H1 (cell line): ENCODE results near the gene DNAJB12. TPM values are rescaled to one million over a fixed set of nuclear protein-coding genes. Genes with fewer than 3 reads are reported as not detected.

Source experiments
- CTCF ChIA-PET: fragments of 300-600 bp; sonication (Branson Sonifier 250); formaldehyde crosslinking; loops from one replicate; lab custom pipeline; 2021; ENCODE audit not compliant: partially characterized antibody; lab: Charles Lee
- POLR2A ChIA-PET: fragments of 300-600 bp; sonication (Branson Sonifier 250); formaldehyde crosslinking; loops from one replicate; lab custom pipeline; 2021; ENCODE audit warnings: inconsistent platforms; ENCODE audit not compliant: partially characterized antibody; lab: Charles Lee
- DNase-seq, 2 experiments: peaks; one replicate each; pipeline versions ENCODE4 v3.0.0 to v3.0.0-alpha.2; 2010 to 2022; ENCODE audit warnings: low spot score in 2 of 2, low read depth in 1 of 2, mixed read lengths in 1 of 2
- FAIRE-seq: peaks from 2 replicates; lab custom pipeline; 2011; peaks lifted over from hg19 to GRCh38; lab: Jason Lieb, UNC
- H2AFZ ChIP-seq: 2 replicates; pipeline ENCODE4 v1.8.1; 2012; ENCODE audit warnings: low read length, inconsistent platforms
- H2AK5ac ChIP-seq: 2 replicates; pipeline ENCODE4 v1.6.1; 2013; ENCODE audit warnings: low read depth, low read length
- H2BK120ac ChIP-seq: replicated peaks from 2 replicates; pipeline ENCODE3; 2013; ENCODE audit warnings: low read depth, low read length, inconsistent platforms
- H2BK12ac ChIP-seq: 2 replicates; pipeline ENCODE4 v1.6.1; 2013; ENCODE audit warnings: low read depth, low read length
- H2BK15ac ChIP-seq: 2 replicates; pipeline ENCODE4 v1.6.1; 2013; ENCODE audit warnings: low read length
- H2BK20ac ChIP-seq: 2 replicates; pipeline ENCODE4 v1.6.1; 2013; ENCODE audit warnings: low read length
- H2BK5ac ChIP-seq: 2 replicates; pipeline ENCODE4 v1.6.1; 2013; ENCODE audit warnings: low read depth, low read length
- H3K14ac ChIP-seq: 2 replicates; pipeline ENCODE4 v1.6.1; 2013; ENCODE audit warnings: inconsistent platforms; ENCODE audit not compliant: insufficient read length
- H3K18ac ChIP-seq: 2 replicates; pipeline ENCODE4 v1.6.1; 2013; ENCODE audit warnings: low read length; ENCODE audit errors: extremely low read depth
- H3K23ac ChIP-seq: 2 replicates; pipeline ENCODE4 v1.6.1; 2013; ENCODE audit warnings: inconsistent platforms; ENCODE audit not compliant: insufficient read length
- H3K23me2 ChIP-seq: 2 replicates; pipeline ENCODE4 v1.6.1; 2013; ENCODE audit warnings: low read depth, low read length
- H3K27ac ChIP-seq: 2 replicates; pipeline ENCODE4 v1.6.1; 2011; ENCODE audit warnings: low read depth, low read length, inconsistent platforms
- H3K27me3 ChIP-seq, 4 experiments: replicated peaks in 1 of 4; 1 replicate in 1 of 4; 2 replicates in 3 of 4; pipeline versions ENCODE4 v1.6.1 to v1.8.1; 2011 to 2013; ENCODE audit warnings: low read length in 3 of 4, mild to moderate bottlenecking in 3 of 4, inconsistent platforms in 2 of 4, mixed read lengths in 2 of 4, moderate library complexity in 1 of 4; ENCODE audit not compliant: control insufficient read depth in 3 of 4, insufficient read depth in 3 of 4; ENCODE audit errors: extremely low read depth in 1 of 4
- H3K36me3 ChIP-seq, 4 experiments: 2 replicates each; pipeline versions ENCODE4 v1.6.1 to v1.8.1; 2011 to 2013; ENCODE audit warnings: mild to moderate bottlenecking in 4 of 4, low read length in 3 of 4, moderate library complexity in 2 of 4, control low read depth in 1 of 4, inconsistent platforms in 1 of 4; ENCODE audit not compliant: insufficient read depth in 4 of 4, control insufficient read depth in 2 of 4
- H3K4ac ChIP-seq: replicated peaks from 2 replicates; pipeline ENCODE3; 2013; ENCODE audit warnings: low read length, low read depth, mixed read lengths, inconsistent platforms; ENCODE audit not compliant: insufficient read length
- H3K4me1 ChIP-seq, 4 experiments: replicated peaks in 1 of 4; 1 replicate in 1 of 4; 2 replicates in 3 of 4; pipeline versions ENCODE4 v1.6.1 to v1.8.1; 2011 to 2013; ENCODE audit warnings: low read length in 3 of 4, inconsistent platforms in 2 of 4, mixed read lengths in 1 of 4; ENCODE audit not compliant: insufficient read depth in 4 of 4, control insufficient read depth in 3 of 4
- H3K4me2 ChIP-seq, 2 experiments: 2 replicates each; pipeline versions ENCODE4 v1.6.1 to v1.8.1; 2011 to 2013; ENCODE audit warnings: low read depth in 2 of 2, low read length in 2 of 2, control low read depth in 1 of 2, inconsistent platforms in 1 of 2, mild to moderate bottlenecking in 1 of 2; ENCODE audit not compliant: insufficient read depth in 1 of 2
- H3K4me3 ChIP-seq, 4 experiments: fragments of 200-600, 300-600 bp in 1 of 4; sonication (generic), shearing (Covaris generic), sonication (Bioruptor Twin) in 1 of 4; 2 replicates each; pipeline versions ENCODE4 v1.5.1 to v1.8.1; 2011 to 2016; ENCODE audit warnings: low read length in 4 of 4, low read depth in 3 of 4, control low read depth in 2 of 4, inconsistent platforms in 2 of 4, mild to moderate bottlenecking in 2 of 4, mixed read lengths in 1 of 4, moderate library complexity in 1 of 4; ENCODE audit not compliant: insufficient read depth in 2 of 4; ENCODE audit errors: extremely low read depth in 1 of 4
- H3K56ac ChIP-seq: replicated peaks from 2 replicates; pipeline ENCODE3; 2013; ENCODE audit warnings: low read depth, mild to moderate bottlenecking, mixed read lengths, low read length, inconsistent platforms; ENCODE audit not compliant: insufficient read length
- H3K79me1 ChIP-seq: 2 replicates; pipeline ENCODE4 v1.6.1; 2013; ENCODE audit warnings: low read depth, low read length, control low read depth
- H3K79me2 ChIP-seq, 2 experiments: 2 replicates each; pipeline versions ENCODE4 v1.6.1 to v1.8.1; 2012 to 2013; ENCODE audit warnings: low read length in 2 of 2, mild to moderate bottlenecking in 2 of 2, inconsistent platforms in 1 of 2; ENCODE audit not compliant: insufficient read depth in 2 of 2, control insufficient read depth in 1 of 2
- H3K9ac ChIP-seq, 4 experiments: replicated peaks in 1 of 4; 1 replicate in 1 of 4; 2 replicates in 3 of 4; pipeline versions ENCODE4 v1.6.1 to v1.8.1; 2011 to 2013; ENCODE audit warnings: low read depth in 3 of 4, low read length in 3 of 4, control low read depth in 2 of 4, mild to moderate bottlenecking in 2 of 4, moderate library complexity in 2 of 4, inconsistent platforms in 1 of 4; ENCODE audit errors: extremely low read depth in 1 of 4
- H3K9me3 ChIP-seq, 2 experiments: 2 replicates each; pipeline versions ENCODE4 v1.6.1 to v1.8.1; 2012 to 2013; ENCODE audit warnings: mild to moderate bottlenecking in 2 of 2, moderate library complexity in 2 of 2, control low read depth in 1 of 2, inconsistent platforms in 1 of 2, low read depth in 1 of 2, low read length in 1 of 2, mixed read lengths in 1 of 2; ENCODE audit not compliant: insufficient read depth in 2 of 2
- H4K20me1 ChIP-seq, 2 experiments: replicated peaks in 1 of 2; 2 replicates each; pipeline versions ENCODE3 to v1.8.1; 2011 to 2013; ENCODE audit warnings: inconsistent platforms in 2 of 2, low read length in 2 of 2, mild to moderate bottlenecking in 1 of 2; ENCODE audit not compliant: insufficient read depth in 2 of 2, control insufficient read depth in 1 of 2
- H4K5ac ChIP-seq: 2 replicates; pipeline ENCODE4 v1.6.1; 2013; ENCODE audit warnings: low read length, low read depth, mixed read lengths, inconsistent platforms; ENCODE audit not compliant: insufficient read length
- H4K8ac ChIP-seq: 2 replicates; pipeline ENCODE4 v1.8.0; 2013; ENCODE audit warnings: mild to moderate bottlenecking, moderate library complexity, low read length, inconsistent platforms; ENCODE audit not compliant: insufficient read depth; ENCODE audit errors: extremely low read depth
- H4K91ac ChIP-seq: replicated peaks from 2 replicates; pipeline ENCODE3; 2013; ENCODE audit warnings: low read length, mixed read lengths, inconsistent platforms; ENCODE audit not compliant: insufficient read length
- ASH2L ChIP-seq: fragments of 200-600, 300-600 bp; sonication (generic); IDR thresholded peaks from one replicate; pipeline ENCODE4 v1.7.1; 2017; ENCODE audit warnings: low read length
- BCL11A ChIP-seq, 2 experiments: IDR thresholded peaks; one replicate each; pipeline ENCODE4 v1.6.1; 2011; ENCODE audit warnings: low read depth in 2 of 2, low read length in 2 of 2, mild to moderate bottlenecking in 2 of 2
- EP300 ChIP-seq, 2 experiments: IDR thresholded peaks; 1 replicate in 1 of 2; 2 replicates in 1 of 2; pipeline ENCODE4 v1.6.1; 2011 to 2012; ENCODE audit warnings: low read depth in 2 of 2, low read length in 2 of 2, mild to moderate bottlenecking in 2 of 2, borderline replicate concordance in 1 of 2, inconsistent platforms in 1 of 2, moderate library complexity in 1 of 2
- NRF1 ChIP-seq: IDR thresholded peaks from 2 replicates; pipeline ENCODE4 v1.6.1; 2011; ENCODE audit warnings: mild to moderate bottlenecking, low read depth, low read length, improper control_type of control experiment
- RXRA ChIP-seq: IDR thresholded peaks from 2 replicates; pipeline ENCODE4 v1.6.1; 2011; ENCODE audit warnings: low read depth, mild to moderate bottlenecking, low read length, moderate library complexity; ENCODE audit not compliant: insufficient read depth
- SRF ChIP-seq: IDR thresholded peaks from 2 replicates; pipeline ENCODE4 v1.6.1; 2011; ENCODE audit warnings: mild to moderate bottlenecking, low read depth, low read length, moderate library complexity
- TBP ChIP-seq: IDR thresholded peaks from 2 replicates; pipeline ENCODE4 v1.6.1; 2011; ENCODE audit warnings: low read depth, low read length, improper control_type of control experiment
- WGBS, 2 experiments: shearing (Covaris generic) in 1 of 2; methylation state at CpG; one replicate each; pipeline versions ENCODE4 v1.1.6 to v1.1.7; 2013 to 2015; ENCODE audit warnings: low lambda C conversion rate in 2 of 2, mixed read lengths in 2 of 2, inconsistent platforms in 1 of 2, low coverage in 1 of 2, missing lambda C conversion rate in 1 of 2; ENCODE audit not compliant: insufficient replicate concordance in 2 of 2, insufficient coverage in 1 of 2, insufficient read length in 1 of 2; ENCODE audit errors: extremely low coverage in 1 of 2, missing lambda C conversion rate in 1 of 2; 5-methylcytosine and 5-hydroxymethylcytosine counted together
- long read RNA-seq, 2 experiments: library from RNA in 1 of 2; library from capped mRNA in 1 of 2; stranded (forward); transcript quantifications; one replicate each; pipeline ENCODE4 v2.0.0, GENCODE V29; 2021; ENCODE audit warnings: inconsistent platforms in 1 of 2
- polyA minus RNA-seq, 3 experiments: library from RNA; depleted of rRNA, polyadenylated mRNA; stranded (reverse); fragments of >200 nt; gene quantifications; 1 replicate in 2 of 3; 2 replicates in 1 of 3; pipeline ENCODE4 v1.2.3, GENCODE V29; 2011
- polyA plus RNA-seq, 7 experiments: library from polyadenylated mRNA; depleted of rRNA in 3 of 7; stranded (reverse) in 5 of 7; unstranded in 2 of 7; fragments of >200 nt in 5 of 7; fragments of 200-250 nt in 2 of 7; gene quantifications; 1 replicate in 5 of 7; 2 replicates in 1 of 7; 4 replicates in 1 of 7; pipeline versions ENCODE4 v1.2.1 to v1.2.3, GENCODE V29; 2011 to 2013; ENCODE audit warnings: missing spikeins in 2 of 7, mixed read lengths in 2 of 7
- total RNA-seq: library from RNA; stranded (reverse); fragmentation: NEBNext Ultra II Directional; extraction: Animal tissue kit (Norgen Biotek cat#: 25700); gene quantifications from 2 replicates; pipeline ENCODE4 v1.2.1, GENCODE V29; 2021

DNAJB12 gene
- total RNA-seq (19.6 and 20.5 TPM in 2 replicates), polyA plus RNA-seq (2011; rRNA removed) (10.8 and 16.0 TPM in 2 replicates), polyA minus RNA-seq (2011; rRNA and poly(A)+ RNA removed) (9.2 and 9.8 TPM in 2 replicates)
- 12.4 TPM for polyA plus RNA-seq (2011; cell fraction: cytosol; rRNA removed)
- 23.3 TPM for polyA plus RNA-seq (2011; cell fraction: nucleus; rRNA removed)
- polyA plus RNA-seq (2012, experiment 1 of 2): 10.7 to 18.5 TPM (median 16.7 TPM) in 4 replicates
- polyA plus RNA-seq (2012, experiment 2 of 2): 12.5 TPM
- polyA plus RNA-seq (2013, experiment 1 of 2): 14.1 TPM
- 15.3 TPM for polyA plus RNA-seq (2013, experiment 2 of 2)
- 12.0 TPM for polyA minus RNA-seq (2011; cell fraction: cytosol; rRNA and poly(A)+ RNA removed)
- 13.9 TPM for polyA minus RNA-seq (2011; cell fraction: nucleus; rRNA and poly(A)+ RNA removed)
- long read RNA-seq, experiment 1, full-length matches to known transcripts: 4 of 23 reads
- long read RNA-seq, experiment 1, partial matches to known transcripts: 7 of 23 reads
- long read RNA-seq, experiment 1, other reads (novel, unspliced or antisense): 12 of 23 reads
- long read RNA-seq, experiment 2, full-length matches to known transcripts: 4 of 10 reads
- long read RNA-seq, experiment 2, partial matches to known transcripts: 2 of 10 reads
- long read RNA-seq, experiment 2, other reads (novel, unspliced or antisense): 4 of 10 reads

DNA sequence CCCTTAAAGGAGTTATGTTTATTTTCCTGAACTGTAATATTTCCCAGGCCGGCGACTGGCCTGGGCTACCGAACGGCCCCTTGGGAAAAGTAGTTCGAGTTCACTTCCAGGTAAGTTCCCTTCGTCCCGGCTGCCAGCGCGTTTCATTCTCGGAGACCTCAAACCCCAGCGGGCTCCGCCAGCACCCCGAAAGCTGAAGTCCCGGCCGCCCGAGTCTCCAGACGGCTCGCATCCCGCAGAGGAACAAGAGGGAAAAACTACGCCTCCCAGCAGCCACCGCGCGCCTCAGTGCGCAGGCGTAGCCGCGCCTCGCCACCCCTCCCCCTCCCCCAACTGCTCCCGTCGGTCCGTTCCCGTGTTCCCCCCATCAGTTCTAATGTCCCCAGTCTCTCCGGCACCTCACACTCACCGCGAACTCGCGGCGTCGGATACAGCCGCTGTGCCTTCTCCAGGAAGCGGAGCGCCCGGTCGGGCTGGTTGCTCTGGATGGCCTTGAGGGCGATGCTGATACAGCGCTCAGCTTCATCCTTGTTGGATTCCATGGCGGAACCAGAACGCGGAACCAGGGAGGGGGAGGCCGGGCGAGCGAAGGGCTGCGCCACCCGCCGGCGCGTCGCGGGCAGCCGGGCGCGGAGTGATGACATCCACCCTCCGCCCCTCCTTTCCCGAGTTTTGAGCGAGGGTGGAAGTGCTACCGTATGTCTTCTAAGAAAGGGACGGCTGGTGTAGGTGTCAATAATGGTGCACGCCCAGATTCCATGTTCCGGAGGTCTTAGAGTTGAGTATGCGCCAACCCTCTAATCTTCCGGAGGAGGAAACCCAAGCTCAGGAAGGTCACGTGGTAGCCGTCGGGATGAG lies at the start of gene DNAJB12:
TSS of gene DNAJB12 (minus strand) at position 564 of the 858 bp plus-strand sequence. CDS start at position 542, 22 bp downstream.
- Histone ChIP-seq H3K4me3 (peak within 1 kb of the TSS; percentile 86 to 100 (median 92)), H3K36me3 (peaks cover 0 to 11% (median 0%) of the 10 kb centered on the region in 4 experiments; a peak in 1 of 8 replicates), H2BK20ac (0 out of 2 replicates have a peak within 1 kb of the TSS, but pooled peaks have one; percentile 72), H3K9me3 (no peaks in the 10 kb centered on the region), H3K23ac (no peak within 1 kb of the TSS), H3K79me2 (peaks cover 8 to 34% of the 10 kb centered on the region in 2 experiments; a peak in 3 of 4 replicates), H2BK12ac (peak within 1 kb of the TSS; percentile 14; the same call in 1 of the 2 replicates), H3K4ac (peak within 1 kb of the TSS; percentile 97), H3K18ac (peak within 1 kb of the TSS; percentile 100), H3K27me3 (no peaks in the 10 kb centered on the region), H3K9ac (peak within 1 kb of the TSS; percentile 90 to 100 (median 99)), H3K79me1 (peaks cover 20% of the 10 kb centered on the region), H3K4me1 (peaks cover 5 to 7% (median 6%) of the 10 kb centered on the region in 4 experiments; a peak in 6 of 7 replicates), H2AFZ (peak within 1 kb of the TSS; percentile 72), H3K23me2 (peaks cover 7% of the 10 kb centered on the region; the same call in 1 of the 2 replicates), H3K14ac (no peak within 1 kb of the TSS), H2AK5ac (no peak within 1 kb of the TSS), H4K5ac (peak within 1 kb of the TSS; percentile 99), H2BK15ac (peak within 1 kb of the TSS; percentile 100; the same call in 1 of the 2 replicates), H4K91ac (peak within 1 kb of the TSS; percentile 99), H2BK120ac (peak within 1 kb of the TSS; percentile 95), H2BK5ac (peak within 1 kb of the TSS; percentile 100), H3K56ac (peak within 1 kb of the TSS; percentile 89), H4K20me1 (peaks cover 0 to 3% of the 10 kb centered on the region in 2 experiments), H4K8ac (peak within 1 kb of the TSS; percentile 100), H3K4me2 (peak within 1 kb of the TSS; percentile 82 to 93), H3K27ac (peak within 1 kb of the TSS; percentile 98)
- 3% methylated on average over 51 of the region's 74 CpGs; no CpG with 5 or more reads in 1 of the 2 experiments for WGBS, 2 experiments
- ChIA-PET POLR2A (interaction anchor here (0.6 to 5.4 kb wide), 22 partner anchors 10 to 1425 kb away, joined by 3 to 64 read pairs (median 4); partner anchors contain the start of genes ANAPC16, ASCC1, DDIT4 and MICU1), CTCF (interaction anchor here (0.6 to 2.5 kb wide), 6 partner anchors 9 to 444 kb away, joined by 3 to 6 read pairs (median 3); no protein-coding TSS in a partner anchor)
- no peak for FAIRE-seq
- DNase-seq: peak; percentile 86 to 96
- TF ChIP-seq SRF (peak; percentile 82), EP300 (IDR thresholded peaks at IDR 0.05; ENCODE audit: borderline replicate concordance in 1 of 2, low read depth in 2 of 2, low read length in 2 of 2) (no peak; a peak in 1 of 3 replicates), ASH2L (peak; percentile 99), RXRA (no peak), BCL11A (IDR thresholded peaks at IDR 0.05; ENCODE audit: low read depth in 2 of 2, low read length in 2 of 2) (no peak), NRF1 (peak; percentile 78), TBP (peak; percentile 88)
